Rectal smooth muscle tissue (tissue), 1 donor: ENCODE data around the gene ADCY4.
"Not testable (repeated sequence)": the region's sequence is repeated elsewhere in the genome, so short reads cannot be mapped to it uniquely, and the experiment has no call there.

Source experiments
- H3K27ac ChIP-seq: one replicate; pipeline ENCODE4 v1.7.0; 2013; ENCODE audit warnings: low read depth, low read length, inconsistent platforms
- H3K27me3 ChIP-seq: one replicate; pipeline ENCODE4 v1.7.0; 2013; ENCODE audit warnings: low read length; ENCODE audit not compliant: control insufficient read depth, insufficient read depth
- H3K36me3 ChIP-seq: one replicate; pipeline ENCODE4 v1.7.0; 2013; ENCODE audit warnings: low read length; ENCODE audit not compliant: control insufficient read depth, insufficient read depth
- H3K4me1 ChIP-seq: one replicate; pipeline ENCODE4 v1.7.0; 2013; ENCODE audit warnings: low read length; ENCODE audit not compliant: control insufficient read depth, insufficient read depth
- H3K4me3 ChIP-seq: one replicate; pipeline ENCODE4 v1.7.0; 2013; ENCODE audit warnings: low read length
- H3K9ac ChIP-seq: one replicate; pipeline ENCODE4 v1.7.0; 2013; ENCODE audit warnings: low read length

Gene ADCY4

GRCh38 chr14:24371605-24372004 is 36.7 kb upstream of the ADCY4 start:
- H3K4me1 ChIP-seq, H3K36me3 ChIP-seq, H3K9ac ChIP-seq, H3K27ac ChIP-seq, H3K27me3 ChIP-seq, H3K4me3 ChIP-seq: not testable (repeated sequence)

DNA sequence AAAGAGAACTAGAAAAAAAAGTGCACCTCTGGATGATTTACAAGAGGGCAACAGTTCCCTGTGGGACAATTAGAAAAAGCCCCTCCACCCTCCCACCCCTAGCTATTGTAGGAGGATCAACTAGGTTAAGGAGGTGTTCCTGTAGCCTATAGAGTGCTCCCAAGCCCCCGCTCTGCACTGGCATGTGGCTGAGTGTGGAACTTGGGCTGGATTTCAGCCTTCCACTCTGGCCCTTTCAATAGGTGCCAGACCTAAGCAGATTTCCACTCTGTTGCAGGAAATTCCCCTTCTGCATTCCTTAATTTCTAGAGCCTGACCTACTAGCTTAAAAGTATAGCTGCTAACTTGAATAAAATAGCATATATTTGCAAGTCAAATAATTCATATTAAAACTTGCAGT is 35.9 kb upstream of the ADCY4 start:
- no peak overlapping the region for H3K27ac ChIP-seq
- no peaks in the 10 kb centered on the region for H3K36me3 ChIP-seq
- H3K4me1 ChIP-seq, result peaks cover 9% of the 10 kb centered on the region
- H3K4me3 ChIP-seq, result no peak overlapping the region
- no peak overlapping the region for H3K9ac ChIP-seq
- H3K27me3 ChIP-seq, result no peaks in the 10 kb centered on the region

DNA sequence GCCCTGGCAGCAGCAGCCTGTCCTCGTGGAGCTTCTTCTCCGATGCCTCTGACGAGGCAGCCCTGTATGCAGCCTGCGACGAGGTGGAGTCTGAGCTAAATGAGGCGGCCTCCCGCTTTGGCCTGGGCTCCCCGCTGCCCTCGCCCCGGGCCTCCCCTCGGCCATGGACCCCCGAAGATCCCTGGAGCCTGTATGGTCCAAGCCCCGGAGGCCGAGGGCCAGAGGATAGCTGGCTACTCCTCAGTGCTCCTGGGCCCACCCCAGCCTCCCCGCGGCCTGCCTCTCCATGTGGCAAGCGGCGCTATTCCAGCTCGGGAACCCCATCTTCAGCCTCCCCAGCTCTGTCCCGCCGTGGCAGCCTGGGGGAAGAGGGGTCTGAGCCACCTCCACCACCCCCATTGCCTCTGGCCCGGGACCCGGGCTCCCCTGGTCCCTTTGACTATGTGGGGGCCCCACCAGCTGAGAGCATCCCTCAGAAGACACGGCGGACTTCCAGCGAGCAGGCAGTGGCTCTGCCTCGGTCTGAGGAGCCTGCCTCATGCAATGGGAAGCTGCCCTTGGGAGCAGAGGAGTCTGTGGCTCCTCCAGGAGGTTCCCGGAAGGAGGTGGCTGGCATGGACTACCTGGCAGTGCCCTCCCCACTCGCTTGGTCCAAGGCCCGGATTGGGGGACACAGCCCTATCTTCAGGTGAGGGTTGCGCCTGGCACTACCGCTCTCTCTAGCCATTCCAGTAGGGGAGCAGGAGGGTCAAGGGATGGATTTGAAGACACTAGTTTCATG is 35.2 kb upstream of the ADCY4 start:
- Histone ChIP-seq H3K27ac (no peak overlapping the region), H3K4me1 (peaks cover 14% of the 10 kb centered on the region), H3K36me3 (no peaks in the 10 kb centered on the region), H3K27me3 (no peaks in the 10 kb centered on the region), H3K9ac (no peak overlapping the region), H3K4me3 (no peak overlapping the region)

- Histone ChIP-seq H3K36me3 (no peaks in the 10 kb centered on the region), H3K27ac (peak overlapping the region; percentile 99), H3K4me1 (peaks cover 14% of the 10 kb centered on the region), H3K4me3 (peak overlapping the region; percentile 75), H3K9ac (no peak overlapping the region), H3K27me3 (no peaks in the 10 kb centered on the region)
These were observed 34.6 kb upstream of the ADCY4 start for GRCh38 chr14:24369463-24369862.

- Histone ChIP-seq H3K4me3 (peak overlapping the region; percentile 75), H3K9ac (peak overlapping the region; percentile 68), H3K4me1 (peaks cover 14% of the 10 kb centered on the region), H3K36me3 (no peaks in the 10 kb centered on the region), H3K27me3 (no peaks in the 10 kb centered on the region), H3K27ac (peak overlapping the region; percentile 99)
These were observed 33.8 kb upstream of the ADCY4 start for GRCh38 chr14:24368562-24369252.

DNA sequence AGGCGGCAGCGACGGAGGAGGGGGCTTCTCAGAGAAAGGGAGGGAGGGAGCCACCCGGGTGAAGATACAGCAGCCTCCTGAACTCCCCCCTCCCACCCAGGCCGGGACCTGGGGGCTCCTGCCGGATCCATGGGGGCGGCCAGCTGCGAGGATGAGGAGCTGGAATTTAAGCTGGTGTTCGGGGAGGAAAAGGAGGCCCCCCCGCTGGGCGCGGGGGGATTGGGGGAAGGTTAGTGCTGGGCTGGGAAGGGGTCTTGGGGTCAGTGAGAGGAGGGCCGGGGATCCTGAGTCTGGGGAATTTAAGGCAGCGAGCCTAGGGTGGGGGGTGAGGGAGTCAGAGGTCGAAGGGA is 33.3 kb upstream of the ADCY4 start:
- Histone ChIP-seq H3K27ac (peak overlapping the region; percentile 99), H3K4me1 (peaks cover 14% of the 10 kb centered on the region), H3K36me3 (no peaks in the 10 kb centered on the region), H3K27me3 (no peaks in the 10 kb centered on the region), H3K4me3 (peak overlapping the region; percentile 75), H3K9ac (peak overlapping the region; percentile 68)

- peak within 1 kb of the TSS; percentile 68 for H3K9ac ChIP-seq
- H3K27ac ChIP-seq, result peak within 1 kb of the TSS; percentile 99
- H3K36me3 ChIP-seq, result no peaks in the 10 kb centered on the region
- peaks cover 14% of the 10 kb centered on the region for H3K4me1 ChIP-seq
- no peaks in the 10 kb centered on the region for H3K27me3 ChIP-seq
- H3K4me3 ChIP-seq, result peak within 1 kb of the TSS; percentile 78
These were observed 32.8 kb upstream of the ADCY4 start, which contains the start of gene NFATC4 for GRCh38 chr14:24367514-24368211. TSS of gene NFATC4 (plus strand) at chr14:24368184. CDS start at chr14:24368341, 157 bp downstream.

DNA sequence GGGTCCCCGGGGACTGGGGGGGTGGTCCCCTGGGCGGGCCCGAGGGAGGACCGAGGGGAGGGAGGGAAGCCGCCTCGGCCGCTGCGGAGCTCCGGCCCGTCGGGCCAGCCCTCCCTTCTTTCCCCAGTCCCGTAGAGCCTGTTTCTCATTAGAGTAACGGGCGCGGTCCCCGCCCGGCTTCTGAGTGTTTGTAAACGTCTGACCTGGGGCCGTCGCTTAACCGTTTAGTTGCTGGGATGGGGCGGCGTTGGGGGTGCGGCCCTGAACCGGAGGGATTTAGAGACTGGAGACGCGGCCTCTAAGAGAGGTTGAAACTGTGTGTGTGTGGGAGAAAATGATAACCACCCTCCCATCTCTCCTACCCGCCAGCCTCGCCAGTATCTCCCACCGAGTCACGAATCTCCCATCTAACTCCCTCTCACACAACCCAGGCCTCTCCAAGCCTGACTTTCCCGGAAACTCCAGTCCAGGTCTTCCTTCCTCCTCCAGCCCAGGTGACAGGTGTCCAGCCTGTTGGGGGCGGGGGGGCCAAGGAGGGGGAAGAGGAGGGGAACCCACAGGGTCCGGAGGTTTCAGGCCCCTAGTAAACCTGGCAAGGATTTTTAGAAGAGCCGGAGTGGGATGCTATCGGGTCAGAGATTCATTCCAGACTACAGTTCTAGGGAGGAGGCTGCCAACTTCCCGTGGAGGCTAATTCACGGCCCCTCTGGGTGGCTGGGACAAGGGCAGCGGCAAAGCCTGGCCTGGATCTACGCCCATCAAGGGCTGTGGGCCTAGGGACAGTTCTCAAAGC is 32.0 kb upstream of the ADCY4 start:
- Histone ChIP-seq H3K9ac (peak overlapping the region; percentile 45), H3K36me3 (no peaks in the 10 kb centered on the region), H3K27ac (peak overlapping the region; percentile 99), H3K4me3 (peak overlapping the region; percentile 78), H3K4me1 (peaks cover 14% of the 10 kb centered on the region), H3K27me3 (no peaks in the 10 kb centered on the region)

- Histone ChIP-seq H3K36me3 (no peaks in the 10 kb centered on the region), H3K9ac (peak overlapping the region; percentile 74), H3K4me3 (peak overlapping the region; percentile 78), H3K4me1 (peaks cover 14% of the 10 kb centered on the region), H3K27me3 (no peaks in the 10 kb centered on the region), H3K27ac (peak overlapping the region; percentile 99)
These were observed 31.5 kb upstream of the ADCY4 start for GRCh38 chr14:24366413-24366720.

- H3K4me1 ChIP-seq, result peaks cover 14% of the 10 kb centered on the region
- no peaks in the 10 kb centered on the region for H3K27me3 ChIP-seq
- H3K36me3 ChIP-seq, result no peaks in the 10 kb centered on the region
- H3K4me3 ChIP-seq, result peak overlapping the region; percentile 78
- H3K9ac ChIP-seq, result peak overlapping the region; percentile 74
- H3K27ac ChIP-seq, result peak overlapping the region; percentile 99
These were observed 30.9 kb upstream of the ADCY4 start for GRCh38 chr14:24365600-24366412.

DNA sequence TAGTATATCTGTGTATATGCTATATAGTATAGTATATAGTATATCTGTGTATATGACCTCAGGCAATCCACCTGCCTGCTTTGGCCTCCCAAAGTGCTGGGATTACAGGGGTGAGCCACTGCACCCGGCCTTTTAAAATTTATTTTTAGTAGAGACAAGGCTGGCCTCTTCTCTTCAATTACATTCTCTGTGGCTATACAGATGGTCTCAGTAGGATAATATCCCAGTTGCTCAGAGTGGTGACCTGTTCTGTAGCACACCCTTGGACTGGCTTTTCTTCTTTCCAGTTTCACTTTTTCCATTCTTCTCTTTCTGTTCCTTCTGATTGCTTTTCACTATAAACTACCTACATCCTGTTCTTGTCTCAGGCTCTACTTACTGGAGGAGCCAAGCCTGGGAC is 30.0 kb upstream of the ADCY4 start:
- no peaks in the 10 kb centered on the region for H3K27me3 ChIP-seq
- H3K4me3 ChIP-seq, result no peak overlapping the region
- peak overlapping the region; percentile 99 for H3K27ac ChIP-seq
- H3K36me3 ChIP-seq, result no peaks in the 10 kb centered on the region
- no peak overlapping the region for H3K9ac ChIP-seq
- H3K4me1 ChIP-seq, result peaks cover 14% of the 10 kb centered on the region
